K562 (cell line): ENCODE results near the gene JAG2. TPM values are rescaled to one million over a fixed set of nuclear protein-coding genes. Genes with fewer than 3 reads are reported as not detected.

ENCODE experiments used
- ATAC-seq: fragments of 200-7000 bp; cut with Tn5 transposase; 3 replicates; pipeline ENCODE4 v1.9.1; 2020; ENCODE audit warnings: moderate library complexity
- BruUV-seq: library from RNA; stranded (reverse); fragments of 400-500 nt; replicated peaks from 2 replicates; lab custom pipeline; 2021; lab: Mats Ljungman, UMichigan
- CTCF ChIA-PET: fragments of 300-600 bp; formaldehyde crosslinking; extraction: SDS; loops from one replicate; lab custom pipeline; 2021; ENCODE audit warnings: low intra/inter-chr PET ratio; lab: Yijun Ruan, JAX
- POLR2A ChIA-PET: fragments of 300-600, 350-650 bp; sonication (Branson Sonifier 250); formaldehyde crosslinking; extraction: SDS; loops from one replicate; lab custom pipeline; 2021; ENCODE audit warnings: antibody characterized with exemption, inconsistent platforms; lab: Yijun Ruan, JAX
- DNase-seq, 4 experiments: peaks; one replicate each; pipeline versions ENCODE4 v3.0.0 to v3.0.0-alpha.2; 2011 to 2018; ENCODE audit warnings: low spot score in 3 of 4, mixed read lengths in 3 of 4; ENCODE audit errors: extremely low read depth in 1 of 4
- FAIRE-seq: peaks from 2 replicates; lab custom pipeline; 2011; peaks lifted over from hg19 to GRCh38; lab: Jason Lieb, UNC
- H2AFZ ChIP-seq: 2 replicates; pipeline ENCODE4 v1.6.0; 2011; ENCODE audit warnings: low read depth, low read length, control low read depth, inconsistent platforms
- H3K27ac ChIP-seq: fragments of 200-600 bp; 3 replicates; pipeline ENCODE4 v1.8.0; 2011; ENCODE audit warnings: low read depth, mild to moderate bottlenecking, control low read depth, inconsistent platforms, low read length, moderate library complexity, mixed read lengths; ENCODE audit errors: extremely low read depth
- H3K27me3 ChIP-seq, 2 experiments: fragments of 300-600 bp in 1 of 2; 2 replicates in 1 of 2; 3 replicates in 1 of 2; pipeline versions ENCODE4 v1.6.0 to v1.8.0; 2011; ENCODE audit warnings: inconsistent platforms in 2 of 2, low read length in 2 of 2, mild to moderate bottlenecking in 1 of 2, mixed read lengths in 1 of 2, moderate library complexity in 1 of 2; ENCODE audit not compliant: control insufficient read depth in 2 of 2, insufficient read depth in 2 of 2
- H3K36me3 ChIP-seq: fragments of 300-600 bp; 3 replicates; pipeline ENCODE4 v1.8.0; 2011; ENCODE audit warnings: mild to moderate bottlenecking, low read length, inconsistent platforms; ENCODE audit not compliant: control insufficient read depth, insufficient read depth
- H3K4me1 ChIP-seq, 2 experiments: fragments of 200-600 bp in 1 of 2; replicated peaks in 1 of 2; 2 replicates in 1 of 2; 3 replicates in 1 of 2; pipeline versions ENCODE4 v1.5.1 to v1.8.0; 2011; ENCODE audit warnings: inconsistent platforms in 2 of 2, low read length in 2 of 2, mild to moderate bottlenecking in 1 of 2, mixed read lengths in 1 of 2, moderate library complexity in 1 of 2; ENCODE audit not compliant: control insufficient read depth in 2 of 2, insufficient read depth in 2 of 2
- H3K4me2 ChIP-seq: 2 replicates; pipeline ENCODE4 v1.6.1; 2011; ENCODE audit warnings: low read length, control low read depth, inconsistent platforms, mixed read lengths; ENCODE audit not compliant: insufficient read depth
- H3K4me3 ChIP-seq: fragments of 200-600 bp; sonication (generic), shearing (Covaris generic); 2 replicates; pipeline ENCODE4 v1.5.1; 2016; ENCODE audit warnings: control low read depth, inconsistent platforms
- H3K79me2 ChIP-seq: fragments of 200-600 bp; 3 replicates; pipeline ENCODE4 v1.8.0; 2011; ENCODE audit warnings: low read length, inconsistent platforms; ENCODE audit not compliant: control insufficient read depth, insufficient read depth
- H3K9ac ChIP-seq, 2 experiments: 2 replicates each; pipeline versions ENCODE4 v1.6.0 to v1.6.1; 2011; ENCODE audit warnings: low read depth in 2 of 2, low read length in 2 of 2, control low read depth in 1 of 2, inconsistent platforms in 1 of 2, mild to moderate bottlenecking in 1 of 2, mixed read lengths in 1 of 2; ENCODE audit not compliant: insufficient read depth in 1 of 2
- H3K9me1 ChIP-seq: one replicate; pipeline ENCODE4 v1.6.0; 2011; ENCODE audit warnings: inconsistent platforms, mild to moderate bottlenecking, low read length, moderate library complexity; ENCODE audit not compliant: control insufficient read depth, insufficient read depth
- H3K9me3 ChIP-seq: replicated peaks from 2 replicates; pipeline ENCODE4 v1.5.1; 2011; ENCODE audit warnings: low read depth, low read length, inconsistent platforms; ENCODE audit not compliant: control insufficient read depth, insufficient read depth
- H4K20me1 ChIP-seq: replicated peaks from 2 replicates; pipeline ENCODE4 v1.6.1; 2011; ENCODE audit warnings: low read length, inconsistent platforms, mixed read lengths; ENCODE audit not compliant: control insufficient read depth, insufficient read depth
- BRD4 ChIP-seq: fragments of 200-600 bp; sonication (generic); IDR thresholded peaks from 2 replicates; pipeline ENCODE4 v1.6.1; 2017; ENCODE audit warnings: inconsistent platforms
- TGIF2 ChIP-seq: sonication (generic); formaldehyde crosslinking; IDR thresholded peaks from 2 replicates; pipeline ENCODE4 v1.8.1; 2022; ENCODE audit warnings: mild to moderate bottlenecking, missing genetic modification reagents, moderate library complexity
- WGBS: fragments of 100-300 bp; shearing (Covaris generic); methylation state at CpG from one replicate; pipeline ENCODE4 v1.1.6; 2016; ENCODE audit warnings: low coverage, mixed read lengths; ENCODE audit not compliant: insufficient coverage; ENCODE audit errors: missing lambda C conversion rate; 5-methylcytosine and 5-hydroxymethylcytosine counted together
- in situ Hi-C: fragments of 300-500 bp; cut with MboI; formaldehyde crosslinking; loops from 4 replicates; pipeline ENCODE4 v1.15.0; 2018; ENCODE audit warnings: inconsistent platforms, mixed read lengths
- intact Hi-C: fragments of 100-400 bp; cut with micrococcal nuclease; formaldehyde crosslinking; loops from 2 replicates; pipeline ENCODE4 v1.14.2; 2022
- polyA plus RNA-seq, 8 experiments: library from polyadenylated mRNA; depleted of rRNA in 4 of 8; stranded (reverse) in 5 of 8; unstranded in 3 of 8; fragments of >200 nt; fragmentation: Nextera tagmentation in 2 of 8; fragmentation: Illumina TruSeq in 1 of 8; extraction: Ambion mirVana in 2 of 8; extraction: Trizol in 1 of 8; gene quantifications; 2 replicates each; pipeline versions ENCODE4 v1.2.1 to v1.2.3, GENCODE V29; 2011 to 2014; ENCODE audit warnings: inconsistent platforms in 1 of 8, missing spikeins in 1 of 8
- total RNA-seq, 7 experiments: library from RNA; depleted of rRNA in 6 of 7; stranded (reverse); fragments of >200 nt in 6 of 7; fragmentation: Illumina TruSeq in 2 of 7; extraction: Trizol in 2 of 7; gene quantifications; 2 replicates each; pipeline versions ENCODE4 v1.2.1 to v1.2.3, GENCODE V29; 2011 to 2021; ENCODE audit warnings: low replicate concordance in 1 of 7
- TF ChIP-seq, protein P1 (sequence below): sonication (generic); formaldehyde crosslinking; IDR thresholded peaks from 2 replicates; pipeline ENCODE4 v1.8.1; 2022; ENCODE audit warnings: missing genetic modification reagents
- TF ChIP-seq, protein P2 (sequence below): sonication (generic); formaldehyde crosslinking; IDR thresholded peaks from 2 replicates; pipeline ENCODE4 v1.8.1; 2023; ENCODE audit warnings: mild to moderate bottlenecking, missing genetic modification reagents, moderate library complexity

Gene JAG2
- total and polyA plus RNA-seq, 9 of the 15 experiments (the other 6 are each of a cell fraction or from before 2014, with no cell fraction given) = 0.25 to 48.4 (median 8.6) TPM

DNA sequence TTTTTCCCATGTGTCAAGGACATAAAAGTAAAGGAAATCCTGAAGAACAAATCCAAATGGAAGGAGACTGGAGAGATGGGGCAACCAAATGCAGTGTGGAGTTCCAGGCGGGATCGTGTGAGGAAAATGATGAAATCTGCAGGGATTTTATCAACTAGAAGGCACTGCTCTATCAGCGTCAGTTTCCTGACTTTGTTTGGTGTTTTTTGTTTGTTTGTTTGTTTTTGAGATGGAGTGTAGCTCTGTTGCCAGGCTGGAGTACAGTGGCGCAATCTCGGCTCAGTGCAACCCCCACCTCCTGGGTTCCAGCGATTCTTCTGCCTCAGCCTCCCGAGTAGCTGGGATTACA, 60.1 kb downstream of the JAG2 start:
- intact Hi-C loops = no loop called here
- Histone ChIP-seq H3K27me3 (peaks cover 4 to 8% of the 10 kb centered on the region in 2 experiments; a peak in 3 of 5 replicates), H3K4me2 (no peak overlapping the region), H3K36me3 (no peaks in the 10 kb centered on the region), H4K20me1 (no peaks in the 10 kb centered on the region), H3K4me1 (no peaks in the 10 kb centered on the region), H3K4me3 (no peak overlapping the region), H3K27ac (no peak overlapping the region), H3K79me2 (no peaks in the 10 kb centered on the region), H2AFZ (no peak overlapping the region), H3K9ac (no peak overlapping the region), H3K9me1 (no peaks in the 10 kb centered on the region), H3K9me3 (no peaks in the 10 kb centered on the region; the same call in 1 of the 2 replicates)
- 3% methylated on average over 7 of the region's 7 CpGs for WGBS
- DNase-seq = no peak
- in situ Hi-C loops = no loop called here
- ChIA-PET POLR2A (no interaction called here), CTCF (no interaction called here)
- TF ChIP-seq TGIF2 (CRISPR knock-in tag) = no peak
- TF ChIP-seq, protein P1, sequence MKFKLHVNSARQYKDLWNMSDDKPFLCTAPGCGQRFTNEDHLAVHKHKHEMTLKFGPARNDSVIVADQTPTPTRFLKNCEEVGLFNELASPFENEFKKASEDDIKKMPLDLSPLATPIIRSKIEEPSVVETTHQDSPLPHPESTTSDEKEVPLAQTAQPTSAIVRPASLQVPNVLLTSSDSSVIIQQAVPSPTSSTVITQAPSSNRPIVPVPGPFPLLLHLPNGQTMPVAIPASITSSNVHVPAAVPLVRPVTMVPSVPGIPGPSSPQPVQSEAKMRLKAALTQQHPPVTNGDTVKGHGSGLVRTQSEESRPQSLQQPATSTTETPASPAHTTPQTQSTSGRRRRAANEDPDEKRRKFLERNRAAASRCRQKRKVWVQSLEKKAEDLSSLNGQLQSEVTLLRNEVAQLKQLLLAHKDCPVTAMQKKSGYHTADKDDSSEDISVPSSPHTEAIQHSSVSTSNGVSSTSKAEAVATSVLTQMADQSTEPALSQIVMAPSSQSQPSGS (CRISPR knock-in tag) = no peak
- TF ChIP-seq, protein P2, sequence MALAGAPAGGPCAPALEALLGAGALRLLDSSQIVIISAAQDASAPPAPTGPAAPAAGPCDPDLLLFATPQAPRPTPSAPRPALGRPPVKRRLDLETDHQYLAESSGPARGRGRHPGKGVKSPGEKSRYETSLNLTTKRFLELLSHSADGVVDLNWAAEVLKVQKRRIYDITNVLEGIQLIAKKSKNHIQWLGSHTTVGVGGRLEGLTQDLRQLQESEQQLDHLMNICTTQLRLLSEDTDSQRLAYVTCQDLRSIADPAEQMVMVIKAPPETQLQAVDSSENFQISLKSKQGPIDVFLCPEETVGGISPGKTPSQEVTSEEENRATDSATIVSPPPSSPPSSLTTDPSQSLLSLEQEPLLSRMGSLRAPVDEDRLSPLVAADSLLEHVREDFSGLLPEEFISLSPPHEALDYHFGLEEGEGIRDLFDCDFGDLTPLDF (CRISPR knock-in tag) = no peak
- no peak for TF ChIP-seq BRD4
- no peak for ATAC-seq
- FAIRE-seq = no peak
- no TSS peak for BruUV-seq
